ENCODE results near the gene PODXL.
"Not testable (repeated sequence)": the region's sequence is repeated elsewhere in the genome, so short reads cannot be mapped to it uniquely, and the experiment has no call there.

DNA sequence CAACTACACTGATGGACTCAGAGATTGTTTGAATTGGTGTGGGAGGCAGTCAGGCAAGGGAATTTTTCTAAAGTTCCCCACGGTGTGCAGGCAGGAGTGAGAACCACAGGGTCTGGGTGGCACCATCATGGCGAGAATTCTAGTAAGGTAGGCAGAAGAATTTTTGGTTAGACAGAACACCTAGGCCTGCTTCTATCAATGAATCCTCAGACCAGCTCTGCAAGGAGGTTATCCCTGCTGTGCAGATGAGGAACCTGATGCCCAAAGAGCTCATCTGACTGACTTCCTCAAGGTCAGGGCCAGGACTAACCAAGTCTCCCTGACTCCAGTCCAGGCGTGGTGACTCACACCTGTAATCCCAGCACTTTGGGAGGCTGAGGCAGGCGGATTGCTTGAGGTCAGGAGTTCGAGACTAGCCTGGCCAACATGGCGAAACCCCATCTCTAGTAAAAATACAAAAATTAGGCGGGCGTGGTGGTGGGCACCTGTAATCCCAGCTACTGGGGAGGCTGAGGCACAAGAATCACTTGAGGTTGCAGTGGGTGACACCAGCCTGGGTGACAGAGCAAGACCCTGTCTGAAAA lies 51.3 kb downstream of the PODXL start:
- not testable (repeated sequence) for TF ChIP-seq FOXA1 (IDR thresholded peaks at IDR 0.05); ELF4 (IDR thresholded peaks at IDR 0.05); BHLHE40 (IDR thresholded peaks at IDR 0.05; ENCODE audit: borderline replicate concordance); ARNT (IDR thresholded peaks at IDR 0.05); SP1 (IDR thresholded peaks at IDR 0.05); HDGF (IDR thresholded peaks at IDR 0.05; ENCODE audit: borderline replicate concordance); L3MBTL2 (conservative IDR thresholded peaks at IDR 0.05); FOXM1 (IDR thresholded peaks at IDR 0.05; ENCODE audit: borderline replicate concordance); FOXK2 (IDR thresholded peaks at IDR 0.05)
